GM12865 (cell line): ENCODE results near the gene FBLN1.

ENCODE experiments used
- DNase-seq: peaks from one replicate; pipeline ENCODE4 v3.0.0; 2010; ENCODE audit warnings: low read depth
- H3K4me3 ChIP-seq: 2 replicates; pipeline ENCODE4 v1.5.1; 2011; ENCODE audit warnings: mild to moderate bottlenecking, low read depth, low read length, control low read depth
- CTCF ChIP-seq: IDR thresholded peaks from 2 replicates; pipeline ENCODE4 v1.5.1; 2011; ENCODE audit warnings: low read length, control low read depth, low read depth, inconsistent platforms; ENCODE audit not compliant: insufficient read depth; ENCODE audit errors: missing control alignments

The FBLN1 gene

GRCh38 chr22:45631841-45632238 is 129.2 kb downstream of the FBLN1 start:
- no peak overlapping the region for H3K4me3 ChIP-seq
- no peak for TF ChIP-seq CTCF
- no peak for DNase-seq

- no peak for TF ChIP-seq CTCF
- no peak overlapping the region for H3K4me3 ChIP-seq
- no peak for DNase-seq
These were observed 130.3 kb downstream of the FBLN1 start for GRCh38 chr22:45632791-45633515.

GRCh38 chr22:45636683-45637082 is 134.0 kb downstream of the FBLN1 start:
- no peak overlapping the region for H3K4me3 ChIP-seq
- TF ChIP-seq CTCF, result no peak
- DNase-seq, result no peak

GRCh38 chr22:45638197-45638596 is 135.5 kb downstream of the FBLN1 start:
- no peak for TF ChIP-seq CTCF
- no peak overlapping the region for H3K4me3 ChIP-seq
- DNase-seq, result no peak

- H3K4me3 ChIP-seq, result no peak overlapping the region
- DNase-seq, result no peak
- no peak for TF ChIP-seq CTCF
These were observed 136.4 kb downstream of the FBLN1 start for GRCh38 chr22:45638834-45639746.

- TF ChIP-seq CTCF, result no peak
These were observed 137.0 kb downstream of the FBLN1 start for GRCh38 chr22:45639747-45640102.

More at GRCh38 chr22:45639747-45640102, 137.0 kb downstream of the FBLN1 start:
- no peak overlapping the region for H3K4me3 ChIP-seq
- DNase-seq, result no peak
